DND-41 (cell line): ENCODE measurements around the gene BCL7A.
A peak's percentile ranks its signal among the peaks of the same experiment; 100 is the strongest.

Source experiments
- ATAC-seq: fragments of 200-7000 bp; cut with Tn5 transposase; 3 replicates; pipeline ENCODE4 v1.9.1; 2021; ENCODE audit warnings: low read depth; ENCODE audit not compliant: insufficient read depth
- DNase-seq: peaks from one replicate; pipeline ENCODE4 v3.0.0-alpha.2; 2020
- H2AFZ ChIP-seq: 2 replicates; pipeline ENCODE4 v1.6.0; 2012; ENCODE audit warnings: low read depth, low read length
- H3K27ac ChIP-seq: 2 replicates; pipeline ENCODE4 v1.5.1; 2012; ENCODE audit warnings: low read length, inconsistent platforms
- H3K27me3 ChIP-seq: fragments of 200-600 bp; sonication (generic); 2 replicates; pipeline ENCODE4 v1.6.0; 2012; ENCODE audit warnings: low read length, mild to moderate bottlenecking, inconsistent platforms; ENCODE audit not compliant: insufficient read depth, poor library complexity
- H3K36me3 ChIP-seq: 2 replicates; pipeline ENCODE4 v1.5.1; 2012; ENCODE audit warnings: low read length, inconsistent platforms; ENCODE audit not compliant: insufficient read depth
- H3K4me1 ChIP-seq: 2 replicates; pipeline ENCODE4 v1.5.1; 2012; ENCODE audit warnings: mild to moderate bottlenecking, low read length; ENCODE audit not compliant: insufficient read depth
- H3K4me2 ChIP-seq: 2 replicates; pipeline ENCODE4 v1.6.0; 2012; ENCODE audit warnings: mild to moderate bottlenecking, moderate library complexity, low read length, inconsistent platforms; ENCODE audit not compliant: insufficient read depth
- H3K4me3 ChIP-seq, 2 experiments: fragments of 200-600 bp in 1 of 2; shearing (Covaris generic) in 1 of 2; 2 replicates each; pipeline ENCODE4 v1.5.1; 2012 to 2016; ENCODE audit warnings: inconsistent platforms in 2 of 2, low read length in 2 of 2, mild to moderate bottlenecking in 2 of 2, low read depth in 1 of 2, moderate library complexity in 1 of 2
- H3K79me2 ChIP-seq: 2 replicates; pipeline ENCODE4 v1.6.0; 2012; ENCODE audit warnings: low read length, inconsistent platforms; ENCODE audit not compliant: insufficient read depth
- H3K9ac ChIP-seq: 2 replicates; pipeline ENCODE4 v1.6.0; 2012; ENCODE audit warnings: low read depth, mild to moderate bottlenecking, inconsistent platforms, low read length, moderate library complexity
- H3K9me3 ChIP-seq: 2 replicates; pipeline ENCODE4 v1.5.1; 2012; ENCODE audit warnings: low read length, moderate library complexity, mild to moderate bottlenecking, inconsistent platforms; ENCODE audit not compliant: insufficient read depth, severe bottlenecking
- H4K20me1 ChIP-seq: 2 replicates; pipeline ENCODE4 v1.6.0; 2012; ENCODE audit warnings: low read length; ENCODE audit not compliant: insufficient read depth
- EZH2 ChIP-seq: IDR thresholded peaks from 3 replicates; pipeline ENCODE4 v1.6.1; 2012; ENCODE audit warnings: borderline replicate concordance, low read depth, mild to moderate bottlenecking, moderate library complexity, low read length, inconsistent platforms; ENCODE audit not compliant: severe bottlenecking
- TF ChIP-seq, protein P1 (sequence below): IDR thresholded peaks from 2 replicates; pipeline ENCODE4 v1.5.1; 2012; ENCODE audit warnings: borderline replicate concordance, low read length, moderate library complexity, mild to moderate bottlenecking; ENCODE audit not compliant: poor library complexity, severe bottlenecking; ENCODE audit errors: extremely low read depth

Gene BCL7A

DNA sequence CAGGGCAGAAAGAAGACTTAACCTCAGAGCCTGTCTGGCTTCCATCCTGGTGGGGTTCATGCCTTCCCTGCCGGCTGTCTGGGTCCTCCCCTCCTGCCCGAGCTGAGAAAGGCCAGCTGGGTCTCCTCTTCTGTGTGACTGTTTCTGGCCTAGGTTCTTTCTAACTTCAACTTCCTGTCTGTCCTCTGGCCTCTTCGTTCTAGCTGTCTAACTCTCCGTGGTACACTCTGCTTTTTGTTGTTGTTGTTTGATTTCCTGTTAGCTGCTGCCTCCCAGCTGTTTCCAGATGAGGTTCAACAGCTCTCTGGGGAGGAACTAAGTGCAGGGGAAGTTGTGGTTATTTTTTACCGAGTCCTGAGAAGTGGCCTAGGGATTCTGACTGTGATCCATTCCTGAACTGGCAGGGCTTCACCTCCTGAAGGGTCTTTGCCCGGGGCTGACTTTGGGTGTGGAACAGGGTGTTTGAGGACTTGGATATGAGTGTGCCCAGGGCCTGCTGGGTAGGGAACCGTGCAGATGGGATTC is 60.1 kb downstream of the BCL7A start:
- Histone ChIP-seq H3K36me3 (peaks cover 27% of the 10 kb centered on the region), H3K9me3 (no peaks in the 10 kb centered on the region), H3K4me2 (peak overlapping the region; percentile 90), H3K9ac (peak overlapping the region; percentile 72), H4K20me1 (peaks cover 39% of the 10 kb centered on the region; the same call in 1 of the 2 replicates), H3K4me1 (peaks cover 51% of the 10 kb centered on the region), H3K27me3 (no peaks in the 10 kb centered on the region), H2AFZ (no peak overlapping the region), H3K79me2 (peaks cover 72% of the 10 kb centered on the region), H3K27ac (peak overlapping the region; percentile 73), H3K4me3 (peak overlapping the region in 1 of 2 experiments; percentile 93; a peak in 2 of 4 replicates)
- TF ChIP-seq, protein P1, sequence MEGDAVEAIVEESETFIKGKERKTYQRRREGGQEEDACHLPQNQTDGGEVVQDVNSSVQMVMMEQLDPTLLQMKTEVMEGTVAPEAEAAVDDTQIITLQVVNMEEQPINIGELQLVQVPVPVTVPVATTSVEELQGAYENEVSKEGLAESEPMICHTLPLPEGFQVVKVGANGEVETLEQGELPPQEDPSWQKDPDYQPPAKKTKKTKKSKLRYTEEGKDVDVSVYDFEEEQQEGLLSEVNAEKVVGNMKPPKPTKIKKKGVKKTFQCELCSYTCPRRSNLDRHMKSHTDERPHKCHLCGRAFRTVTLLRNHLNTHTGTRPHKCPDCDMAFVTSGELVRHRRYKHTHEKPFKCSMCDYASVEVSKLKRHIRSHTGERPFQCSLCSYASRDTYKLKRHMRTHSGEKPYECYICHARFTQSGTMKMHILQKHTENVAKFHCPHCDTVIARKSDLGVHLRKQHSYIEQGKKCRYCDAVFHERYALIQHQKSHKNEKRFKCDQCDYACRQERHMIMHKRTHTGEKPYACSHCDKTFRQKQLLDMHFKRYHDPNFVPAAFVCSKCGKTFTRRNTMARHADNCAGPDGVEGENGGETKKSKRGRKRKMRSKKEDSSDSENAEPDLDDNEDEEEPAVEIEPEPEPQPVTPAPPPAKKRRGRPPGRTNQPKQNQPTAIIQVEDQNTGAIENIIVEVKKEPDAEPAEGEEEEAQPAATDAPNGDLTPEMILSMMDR = peak; percentile 52
- no peak for TF ChIP-seq EZH2
- DNase-seq = peak; percentile 81
- peak; percentile 80 for ATAC-seq

- H3K27ac ChIP-seq = peak overlapping the region; percentile 73
- peaks cover 28% of the 10 kb centered on the region for H3K36me3 ChIP-seq
- H4K20me1 ChIP-seq = peaks cover 48% of the 10 kb centered on the region; the same call in 1 of the 2 replicates
- H3K9me3 ChIP-seq = no peaks in the 10 kb centered on the region
- ATAC-seq (no peak), DNase-seq (no peak)
- TF ChIP-seq, protein P1 = no peak
- no peak for TF ChIP-seq EZH2
- H3K27me3 ChIP-seq = no peaks in the 10 kb centered on the region
- H3K9ac ChIP-seq = 0 out of 2 replicates have a peak overlapping the region, but pooled peaks have one; percentile 72
- peaks cover 48% of the 10 kb centered on the region for H3K4me1 ChIP-seq
- H3K4me3 ChIP-seq = no peak overlapping the region
- no peak overlapping the region for H2AFZ ChIP-seq
- peaks cover 82% of the 10 kb centered on the region for H3K79me2 ChIP-seq
- peak overlapping the region; percentile 90 for H3K4me2 ChIP-seq
These were observed 61.1 kb downstream of the BCL7A start for GRCh38 chr12:122082621-122083356.

- Histone ChIP-seq H3K36me3 (peaks cover 28% of the 10 kb centered on the region), H3K27ac (no peak overlapping the region), H3K4me2 (no peak overlapping the region), H3K4me1 (peaks cover 31% of the 10 kb centered on the region), H3K79me2 (peaks cover 77% of the 10 kb centered on the region), H4K20me1 (peaks cover 46% of the 10 kb centered on the region; the same call in 1 of the 2 replicates), H3K9ac (no peak overlapping the region), H3K4me3 (no peak overlapping the region), H3K9me3 (no peaks in the 10 kb centered on the region), H2AFZ (no peak overlapping the region), H3K27me3 (no peaks in the 10 kb centered on the region)
- ATAC-seq (no peak), DNase-seq (no peak)
- no peak for TF ChIP-seq EZH2
- TF ChIP-seq, protein P1 = no peak
These were observed 63.2 kb downstream of the BCL7A start for GRCh38 chr12:122084857-122085405.
